Measurements from ENCODE around the gene MINDY1. TPM values are rescaled to one million over a fixed set of nuclear protein-coding genes. Genes with fewer than 3 reads are reported as not detected.

MINDY1 gene
- total RNA-seq, 1 donor from 2014 or later = 7.7 TPM

GRCh38 chr1:150981805-150982712 lies 24.6 kb downstream of the MINDY1 start, which contains the start of gene ANXA9:
TSS of gene ANXA9 (plus strand) at chr1:150982292. CDS start at chr1:150983106, 814 bp downstream.
- H3K4me3 ChIP-seq (ENCODE audit: low read depth, low read length) = no peak within 1 kb of the TSS
- no peak for DNase-seq (ENCODE audit: low read depth)

DNA sequence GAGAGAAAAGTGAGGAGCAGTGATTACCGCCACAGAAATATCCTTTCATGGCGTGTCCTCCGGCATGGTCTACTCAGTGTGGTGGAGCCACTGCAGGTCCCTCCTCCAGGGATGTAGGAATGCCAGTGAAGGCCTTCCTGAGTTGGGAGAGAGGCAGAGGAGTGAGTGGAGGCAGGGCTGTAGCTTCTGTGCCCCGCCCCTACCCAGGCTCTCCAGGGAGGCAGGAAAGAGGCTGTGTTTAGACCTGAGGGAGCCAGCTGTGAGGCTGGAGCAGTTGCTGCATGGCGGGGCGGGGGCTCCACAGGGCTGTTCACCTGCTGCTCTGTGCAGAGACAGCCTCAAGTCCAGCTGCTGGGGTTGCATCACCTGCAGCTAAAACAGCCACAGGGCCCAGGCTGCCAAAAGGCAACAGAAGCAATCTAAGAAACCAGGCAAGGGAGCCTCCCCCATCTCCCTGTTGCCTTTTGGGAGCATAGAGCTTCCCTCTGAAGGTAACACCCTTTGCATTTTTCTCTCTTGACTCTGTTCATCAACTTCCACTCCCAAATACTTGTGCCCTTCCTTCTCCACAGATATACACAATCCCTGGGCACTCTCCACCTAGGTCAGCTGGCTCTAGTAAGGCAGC lies 25.4 kb downstream of the MINDY1 start:
- no peak for DNase-seq (ENCODE audit: low read depth)
- Histone ChIP-seq H3K36me3 (ENCODE audit: control insufficient read depth, insufficient read depth, low read length) (no peaks in the 10 kb centered on the region), H3K27me3 (ENCODE audit: control insufficient read depth, insufficient read depth, low read length) (no peaks in the 10 kb centered on the region), H3K4me3 (ENCODE audit: low read depth, low read length) (no peak overlapping the region)
- TF ChIP-seq, protein P1, sequence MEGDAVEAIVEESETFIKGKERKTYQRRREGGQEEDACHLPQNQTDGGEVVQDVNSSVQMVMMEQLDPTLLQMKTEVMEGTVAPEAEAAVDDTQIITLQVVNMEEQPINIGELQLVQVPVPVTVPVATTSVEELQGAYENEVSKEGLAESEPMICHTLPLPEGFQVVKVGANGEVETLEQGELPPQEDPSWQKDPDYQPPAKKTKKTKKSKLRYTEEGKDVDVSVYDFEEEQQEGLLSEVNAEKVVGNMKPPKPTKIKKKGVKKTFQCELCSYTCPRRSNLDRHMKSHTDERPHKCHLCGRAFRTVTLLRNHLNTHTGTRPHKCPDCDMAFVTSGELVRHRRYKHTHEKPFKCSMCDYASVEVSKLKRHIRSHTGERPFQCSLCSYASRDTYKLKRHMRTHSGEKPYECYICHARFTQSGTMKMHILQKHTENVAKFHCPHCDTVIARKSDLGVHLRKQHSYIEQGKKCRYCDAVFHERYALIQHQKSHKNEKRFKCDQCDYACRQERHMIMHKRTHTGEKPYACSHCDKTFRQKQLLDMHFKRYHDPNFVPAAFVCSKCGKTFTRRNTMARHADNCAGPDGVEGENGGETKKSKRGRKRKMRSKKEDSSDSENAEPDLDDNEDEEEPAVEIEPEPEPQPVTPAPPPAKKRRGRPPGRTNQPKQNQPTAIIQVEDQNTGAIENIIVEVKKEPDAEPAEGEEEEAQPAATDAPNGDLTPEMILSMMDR (IDR thresholded peaks at IDR 0.05; ENCODE audit: insufficient read depth, low read length, poor library complexity, severe bottlenecking) = no peak

More at GRCh38 chr1:150981805-150982712, 24.6 kb downstream of the MINDY1 start, which contains the start of gene ANXA9:
- Histone ChIP-seq H3K36me3 (ENCODE audit: control insufficient read depth, insufficient read depth, low read length) (no peaks in the 10 kb centered on the region), H3K27me3 (ENCODE audit: control insufficient read depth, insufficient read depth, low read length) (no peaks in the 10 kb centered on the region)
- TF ChIP-seq, protein P1 (IDR thresholded peaks at IDR 0.05; ENCODE audit: insufficient read depth, low read length, poor library complexity, severe bottlenecking) = no peak

DNA sequence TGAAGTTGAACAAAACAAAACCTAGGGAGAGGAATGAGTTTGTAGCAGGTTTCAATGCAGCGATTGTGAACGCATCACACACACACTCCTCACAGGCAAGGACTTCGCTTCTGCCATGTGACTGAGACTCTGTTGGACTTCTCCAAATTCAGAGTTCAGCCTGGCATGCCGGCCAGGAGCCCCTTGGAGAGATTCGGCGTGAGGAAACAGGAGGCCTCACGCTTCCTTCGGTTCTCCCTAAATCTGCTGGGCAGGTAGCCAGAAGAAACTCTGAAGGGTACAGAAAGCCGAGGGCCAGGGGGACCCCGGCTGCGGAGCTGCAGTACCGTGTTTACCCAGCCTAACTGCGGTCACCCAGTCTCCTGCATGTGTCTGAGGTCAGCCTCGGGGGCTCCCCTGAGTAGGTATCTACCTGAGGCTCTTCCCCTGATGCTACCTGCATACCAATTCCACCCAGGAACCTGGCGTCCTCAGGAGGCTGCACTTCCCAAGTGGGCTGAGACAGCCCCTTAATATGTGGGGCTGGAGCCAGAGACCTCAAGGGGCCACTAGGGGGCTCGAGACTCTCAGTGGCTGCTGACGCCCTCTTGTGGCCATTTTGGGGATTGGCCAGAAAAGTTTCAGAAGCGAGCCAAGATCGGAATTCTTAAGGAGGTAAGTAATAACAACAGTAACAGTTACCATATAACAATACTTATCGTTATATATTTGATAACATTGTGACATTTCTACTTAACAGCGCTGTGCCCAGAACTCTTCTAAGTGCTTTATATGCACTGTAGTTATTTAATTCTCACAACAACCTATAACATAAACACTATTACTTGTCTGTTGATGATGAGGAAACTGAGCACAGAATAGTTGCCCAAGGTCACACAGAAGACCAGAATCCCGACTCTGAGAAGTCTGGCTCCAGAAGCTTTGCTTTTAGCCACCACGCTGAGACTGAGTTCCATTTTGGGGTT lies 27.3 kb downstream of the MINDY1 start:
- H3K4me3 ChIP-seq (ENCODE audit: low read depth, low read length) = no peak overlapping the region

DNA sequence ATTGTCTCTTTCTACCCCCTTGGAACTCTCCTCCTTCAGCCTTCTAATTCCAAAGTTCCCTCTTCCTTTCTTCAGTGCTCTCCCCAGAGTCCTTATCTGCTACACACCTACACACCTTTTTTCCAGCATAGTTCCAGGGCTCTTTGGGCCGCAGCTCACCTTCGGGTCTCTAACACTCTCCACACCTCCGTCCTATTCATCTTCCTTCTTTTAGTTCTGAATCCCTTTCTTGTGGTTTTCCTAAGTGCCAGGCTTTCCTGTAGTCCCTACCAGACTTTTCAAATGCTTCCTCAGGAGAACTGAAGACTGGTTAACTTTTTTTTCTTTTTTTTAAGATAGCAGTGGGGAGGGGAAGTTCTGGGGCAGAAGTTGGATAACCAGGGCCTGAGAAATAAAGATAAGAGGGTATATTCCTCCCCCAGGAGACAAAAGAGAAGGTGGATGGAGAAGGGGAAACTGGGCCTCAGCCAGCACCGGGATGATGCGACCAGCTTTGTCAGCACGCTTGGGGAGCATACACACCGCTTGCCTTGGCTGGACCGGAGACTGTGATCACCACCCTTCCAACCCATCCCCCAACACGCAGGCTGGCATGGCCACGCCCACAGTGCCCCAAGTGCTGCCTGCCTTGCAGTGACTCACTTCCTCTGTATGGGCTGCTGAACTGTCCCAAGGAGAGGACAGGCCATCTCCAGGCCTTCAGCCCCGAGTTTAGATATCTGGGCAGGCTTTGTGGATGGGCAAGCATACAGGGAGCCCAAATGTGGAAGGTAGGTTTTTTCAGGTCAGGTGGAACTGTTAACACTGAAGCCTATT lies 29.6 kb downstream of the MINDY1 start:
- Histone ChIP-seq H3K4me3 (ENCODE audit: low read depth, low read length) (no peak overlapping the region), H3K36me3 (ENCODE audit: control insufficient read depth, insufficient read depth, low read length) (no peaks in the 10 kb centered on the region), H3K27me3 (ENCODE audit: control insufficient read depth, insufficient read depth, low read length) (no peaks in the 10 kb centered on the region)
- TF ChIP-seq, protein P1 (IDR thresholded peaks at IDR 0.05; ENCODE audit: insufficient read depth, low read length, poor library complexity, severe bottlenecking) = no peak
- peak; percentile 61 for DNase-seq (ENCODE audit: low read depth)

More for the DNA sequence above, 27.3 kb downstream of the MINDY1 start:
- Histone ChIP-seq H3K36me3 (ENCODE audit: control insufficient read depth, insufficient read depth, low read length) (no peaks in the 10 kb centered on the region), H3K27me3 (ENCODE audit: control insufficient read depth, insufficient read depth, low read length) (no peaks in the 10 kb centered on the region)
- TF ChIP-seq, protein P1 (IDR thresholded peaks at IDR 0.05; ENCODE audit: insufficient read depth, low read length, poor library complexity, severe bottlenecking) = peak; percentile 100
- no peak for DNase-seq (ENCODE audit: low read depth)

GRCh38 chr1:150976401-150976821 lies 30.3 kb downstream of the MINDY1 start:
- DNase-seq (ENCODE audit: low read depth) = no peak
- Histone ChIP-seq H3K27me3 (ENCODE audit: control insufficient read depth, insufficient read depth, low read length) (no peaks in the 10 kb centered on the region), H3K4me3 (ENCODE audit: low read depth, low read length) (no peak overlapping the region), H3K36me3 (ENCODE audit: control insufficient read depth, insufficient read depth, low read length) (no peaks in the 10 kb centered on the region)
- TF ChIP-seq, protein P1 (IDR thresholded peaks at IDR 0.05; ENCODE audit: insufficient read depth, low read length, poor library complexity, severe bottlenecking) = no peak

Data from kidney epithelial cell (primary cell).